22Rv1 (cell line): ENCODE results near the gene PLCB4.
"Not testable (repeated sequence)": the region's sequence is repeated elsewhere in the genome, so short reads cannot be mapped to it uniquely, and the experiment has no call there.

Experiments used
- H3K27ac ChIP-seq: fragments of 450-650 bp; 2 replicates; pipeline ENCODE4 v1.5.1; 2017
- CTCF ChIP-seq: fragments of 450-650 bp; IDR thresholded peaks from 2 replicates; pipeline ENCODE4 v1.5.1; 2017; ENCODE audit warnings: mild to moderate bottlenecking
- ZFX ChIP-seq: fragments of 450-650 bp; IDR thresholded peaks from 2 replicates; pipeline ENCODE4 v1.6.1; 2017; ENCODE audit warnings: antibody characterized with exemption, borderline replicate concordance

The PLCB4 gene

DNA sequence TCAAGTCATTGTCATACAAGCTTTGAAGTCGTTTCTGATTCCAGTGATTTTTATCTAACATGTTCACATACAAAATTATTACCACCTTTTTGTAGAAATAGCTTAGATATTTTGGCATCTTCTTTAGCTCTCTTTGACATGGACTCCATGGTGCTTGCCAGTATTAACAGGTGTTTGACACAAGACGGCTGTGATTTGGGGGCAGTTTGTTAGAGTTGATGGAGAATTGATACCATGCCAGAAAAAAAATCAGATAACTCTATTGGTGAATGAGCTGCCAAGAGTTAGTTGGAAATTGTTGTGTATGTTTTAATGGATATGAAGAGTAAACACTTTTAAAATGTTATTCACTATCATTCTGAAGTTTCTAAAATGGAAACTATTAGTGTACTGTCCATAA, 298.9 kb downstream of the PLCB4 start:
- H3K27ac ChIP-seq, result no peak overlapping the region

GRCh38 chr20:9368893-9369292, 300.0 kb downstream of the PLCB4 start:
- no peak for TF ChIP-seq ZFX
- TF ChIP-seq CTCF, result no peak
- H3K27ac ChIP-seq, result no peak overlapping the region

More for the DNA sequence above, 298.9 kb downstream of the PLCB4 start:
- TF ChIP-seq ZFX (no peak), CTCF (no peak)

DNA sequence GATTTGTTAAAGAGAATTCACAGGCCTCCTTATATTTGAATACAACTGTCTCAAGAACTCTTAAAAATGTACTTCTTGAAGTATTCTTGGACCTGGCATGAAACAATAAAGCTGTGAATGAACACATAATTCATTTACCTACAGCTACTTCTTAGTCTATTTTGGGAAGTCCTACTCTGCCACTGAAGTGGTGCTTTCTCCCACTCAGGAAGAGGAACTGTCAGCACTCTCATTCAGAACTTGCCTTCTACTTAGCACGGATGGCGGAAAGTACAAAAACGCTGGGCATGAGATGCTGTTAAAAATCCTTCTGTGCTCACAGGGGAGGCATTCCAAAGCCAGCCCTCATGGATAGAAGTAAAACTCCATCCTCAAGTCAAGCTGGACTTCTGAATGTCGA, 300.7 kb downstream of the PLCB4 start:
- TF ChIP-seq CTCF, result no peak
- H3K27ac ChIP-seq, result no peak overlapping the region

DNA sequence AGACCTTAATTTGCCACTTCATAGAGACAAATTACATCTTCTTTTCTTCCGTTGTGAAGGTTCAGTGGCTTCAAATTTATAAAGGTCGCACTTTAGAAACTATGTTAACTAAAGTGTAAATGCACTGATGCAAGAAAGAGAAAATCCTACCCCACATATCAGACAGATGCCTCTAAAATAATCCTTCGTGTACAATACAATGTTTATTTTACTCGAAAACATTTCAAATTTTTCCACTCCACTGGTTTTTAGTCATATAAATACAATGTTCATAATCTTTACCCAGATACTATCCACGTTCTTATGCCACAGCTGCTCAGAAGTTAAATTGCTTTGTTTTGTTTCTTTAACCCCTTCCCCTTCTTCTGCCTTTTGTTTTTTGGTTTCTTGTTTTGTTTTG, 305.2 kb downstream of the PLCB4 start:
- no peak overlapping the region for H3K27ac ChIP-seq
- TF ChIP-seq CTCF (no peak), ZFX (no peak)

DNA sequence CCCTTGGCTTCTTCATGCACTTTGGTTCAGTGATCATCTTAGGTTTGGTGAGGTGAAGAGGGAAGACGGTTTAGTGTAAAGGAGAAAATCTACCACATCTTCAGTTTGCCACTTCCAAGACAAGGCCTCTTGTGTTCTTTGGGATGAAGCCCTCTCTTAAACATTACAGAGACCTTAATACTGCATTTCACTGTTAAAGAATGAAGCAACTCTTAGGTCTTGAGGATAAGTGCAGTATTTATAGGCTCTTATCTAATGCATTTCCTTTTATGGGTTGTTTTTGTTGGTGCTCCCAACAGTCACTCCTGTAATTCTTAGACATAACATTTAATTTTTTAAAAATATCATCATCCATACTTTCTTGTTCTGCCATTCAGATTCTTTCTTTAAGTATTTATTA, 305.6 kb downstream of the PLCB4 start:
- TF ChIP-seq ZFX (no peak), CTCF (no peak)
- H3K27ac ChIP-seq, result no peak overlapping the region

GRCh38 chr20:9375221-9375681, 306.4 kb downstream of the PLCB4 start:
- no peak for TF ChIP-seq ZFX
- TF ChIP-seq CTCF, result no peak
- no peak overlapping the region for H3K27ac ChIP-seq

DNA sequence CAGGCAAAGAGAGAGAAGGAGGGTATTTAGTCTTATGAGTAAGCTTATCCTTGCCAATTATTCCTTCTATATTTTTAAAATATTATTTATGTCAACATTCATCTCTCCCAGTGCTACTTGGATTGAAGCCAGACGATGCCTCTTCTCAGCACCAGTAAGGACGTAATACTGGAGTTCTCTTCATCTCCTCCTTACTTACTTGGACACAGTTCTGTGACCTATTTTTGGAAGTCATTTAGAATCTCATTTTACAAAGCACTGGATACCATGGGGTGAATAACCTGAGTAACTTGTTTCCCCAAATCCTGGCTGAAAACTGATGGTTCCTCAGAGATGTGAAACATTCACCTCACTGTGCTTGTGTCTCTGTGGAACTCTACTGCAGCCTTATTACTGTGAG, 308.1 kb downstream of the PLCB4 start:
- TF ChIP-seq CTCF (no peak), ZFX (no peak)
- no peak overlapping the region for H3K27ac ChIP-seq

DNA sequence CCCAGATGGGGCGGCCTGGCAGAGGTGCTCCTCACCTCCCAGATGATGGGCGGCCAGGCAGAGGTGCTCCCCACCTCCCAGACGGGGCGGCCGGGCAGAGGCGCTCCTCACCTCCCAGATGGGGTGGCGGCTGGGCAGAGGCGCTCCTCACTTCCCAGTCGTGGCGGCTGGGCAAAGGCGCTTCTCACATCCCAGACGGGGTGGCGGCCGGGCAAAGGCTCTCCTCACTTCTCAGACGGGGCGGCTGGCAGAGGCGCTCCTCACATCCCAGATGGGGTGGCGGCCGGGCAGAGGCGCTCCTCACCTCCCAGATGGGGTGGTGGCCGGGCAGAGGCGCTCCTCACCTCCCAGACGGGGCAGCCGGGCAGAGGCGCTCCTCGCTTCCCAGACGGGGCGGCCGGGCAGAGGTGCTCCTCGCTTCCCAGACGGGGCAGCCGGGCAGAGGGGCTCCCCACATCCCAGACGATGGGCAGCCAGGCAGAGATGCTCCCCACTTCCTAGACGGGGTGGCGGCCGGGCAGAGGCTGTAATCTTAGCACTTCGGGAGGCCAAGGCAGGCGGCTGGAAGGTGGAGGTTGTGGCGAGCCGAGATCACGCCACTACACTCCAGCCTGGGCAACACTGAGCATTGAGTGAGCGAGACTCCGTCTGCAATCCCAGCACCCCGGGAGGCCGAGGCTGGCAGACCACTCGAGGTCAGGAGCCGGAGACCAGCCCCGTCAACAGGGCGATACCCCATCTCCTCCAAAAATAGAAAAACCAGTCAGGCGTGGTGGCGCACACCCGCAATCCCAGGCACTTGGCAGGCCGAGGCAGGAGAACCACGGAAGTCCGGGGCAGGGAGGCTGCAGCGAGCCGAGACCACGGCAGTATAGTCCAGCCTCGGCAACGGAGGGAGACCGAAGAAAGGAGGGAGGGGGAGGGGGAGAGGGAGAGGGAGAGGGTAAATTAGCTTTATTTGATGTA, 316.7 kb downstream of the PLCB4 start:
- H3K27ac ChIP-seq, result not testable (repeated sequence)
